Measurements from ENCODE around the gene DMBT1.

The DMBT1 gene

DNA sequence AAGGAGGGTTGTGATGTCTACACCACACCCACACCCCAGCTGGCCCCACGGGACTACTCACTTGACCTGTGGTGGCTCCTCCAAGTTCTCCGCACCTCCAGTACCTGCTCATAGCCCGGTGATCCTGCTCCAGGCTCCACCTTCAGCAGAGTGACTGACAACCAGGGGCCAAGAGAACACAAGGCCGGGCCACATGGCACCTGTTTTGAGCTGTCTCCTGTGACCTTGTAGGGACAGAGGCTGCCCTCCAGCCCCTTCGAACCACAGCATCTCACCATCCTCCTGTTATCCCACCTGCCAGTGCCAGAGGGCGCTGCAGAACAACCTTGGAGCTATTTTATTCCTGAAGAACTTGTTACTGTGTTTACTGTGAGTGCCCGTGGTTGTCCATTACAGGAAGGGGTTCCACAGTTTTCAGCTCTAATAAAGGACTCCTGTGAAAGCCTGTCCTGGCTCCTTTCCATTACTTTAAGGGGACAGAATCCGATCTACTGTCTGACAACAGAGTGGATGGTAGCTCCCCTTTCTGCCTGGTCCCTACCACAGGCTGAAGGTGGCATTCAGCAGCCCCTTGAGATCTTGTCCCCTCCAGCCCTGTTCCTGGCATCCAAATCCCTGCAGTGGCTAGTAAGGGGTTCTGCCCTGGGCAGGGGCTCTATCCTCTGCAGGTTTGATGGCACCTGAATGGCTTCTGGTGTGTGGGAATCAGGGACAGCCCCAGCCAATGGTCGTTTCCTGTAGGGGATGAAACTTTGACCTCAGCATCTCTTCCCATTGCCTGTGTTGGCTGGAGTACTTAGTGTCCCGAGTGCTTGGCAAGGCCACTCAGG lies 88.3 kb downstream of the DMBT1 start:
- DNase-seq, result no peak

GRCh38 chr10:122649903-122650302 lies 89.3 kb downstream of the DMBT1 start:
- no peak for DNase-seq

GRCh38 chr10:122650331-122650730 lies 89.8 kb downstream of the DMBT1 start:
- DNase-seq, result no peak

DNA sequence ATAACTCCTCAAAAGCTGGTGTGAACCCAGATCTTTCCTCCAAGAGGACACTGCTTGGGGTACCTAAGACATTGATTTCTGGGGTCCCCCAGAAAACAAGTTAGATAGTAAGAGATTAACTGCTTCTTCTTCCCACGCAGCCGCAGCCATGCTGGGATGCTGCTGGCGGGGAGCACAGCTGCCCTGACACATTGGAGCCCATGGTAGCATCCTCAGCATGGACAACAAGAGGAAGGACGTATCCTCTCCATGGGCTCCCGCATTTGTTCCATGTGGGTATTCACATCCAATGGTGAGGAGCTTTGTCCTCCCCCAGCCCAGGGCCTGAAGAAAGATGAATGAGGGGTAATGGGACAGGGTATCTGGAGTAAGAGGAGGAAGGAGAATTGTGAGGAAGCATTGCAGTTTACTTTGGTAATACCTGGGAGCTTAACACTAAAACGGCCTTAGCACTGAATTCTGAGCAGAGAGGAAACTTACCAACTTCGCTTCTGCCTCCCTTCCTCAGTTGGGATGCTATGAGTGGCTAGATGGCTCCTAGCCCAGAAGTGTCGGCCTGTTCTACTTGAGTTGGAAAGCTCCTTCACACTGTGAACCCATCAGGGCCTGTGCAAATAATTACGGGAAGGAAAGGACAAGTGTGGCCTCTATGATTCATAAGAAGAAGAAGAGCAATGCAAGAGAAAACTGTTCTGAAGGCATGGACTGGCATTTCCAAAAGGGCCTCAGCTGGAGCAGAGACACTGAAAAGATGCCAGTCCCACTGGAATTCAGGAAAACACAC lies 95.2 kb downstream of the DMBT1 start:
- no peak for DNase-seq

DNA sequence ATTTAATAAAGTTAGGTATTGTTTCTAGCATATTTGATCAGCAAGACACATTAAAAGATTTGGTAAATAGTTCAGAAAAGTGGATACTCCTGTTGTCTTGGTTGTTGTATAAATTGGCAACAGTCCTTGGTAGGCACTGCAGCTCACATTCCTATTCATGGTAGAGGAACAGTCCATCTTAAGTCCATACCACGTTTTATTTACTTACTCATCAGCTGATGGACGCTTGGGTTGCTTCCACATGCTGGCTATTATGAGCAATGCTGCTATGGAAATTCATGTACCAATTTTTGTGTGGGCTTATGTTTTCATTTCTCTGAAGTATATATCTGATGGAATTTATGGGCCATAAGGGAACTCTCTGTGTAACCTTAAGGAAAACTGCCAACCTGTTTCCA lies 95.8 kb downstream of the DMBT1 start:
- no peak for DNase-seq

DNA sequence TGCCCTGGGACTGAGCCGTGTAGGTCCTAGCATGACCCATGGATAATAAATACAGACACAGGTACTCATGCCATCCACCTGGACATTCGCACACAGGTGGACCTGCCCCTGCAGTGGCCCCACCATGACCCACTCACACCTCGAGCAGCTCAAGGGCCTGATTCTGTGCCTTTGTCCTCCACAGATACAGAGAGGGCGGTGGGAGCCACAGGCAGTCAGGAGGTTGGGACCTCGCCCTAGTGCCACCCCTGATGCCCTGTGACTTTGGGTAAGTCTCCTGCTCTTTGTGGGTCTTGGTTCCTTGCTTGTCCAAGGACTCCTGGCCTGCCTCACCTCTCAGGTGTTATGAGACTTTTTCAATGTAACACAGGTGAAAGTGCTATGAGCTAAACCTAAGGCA lies 96.2 kb downstream of the DMBT1 start:
- no peak for DNase-seq

- DNase-seq, result no peak
These were observed 96.7 kb downstream of the DMBT1 start for GRCh38 chr10:122657255-122657654.

DNA sequence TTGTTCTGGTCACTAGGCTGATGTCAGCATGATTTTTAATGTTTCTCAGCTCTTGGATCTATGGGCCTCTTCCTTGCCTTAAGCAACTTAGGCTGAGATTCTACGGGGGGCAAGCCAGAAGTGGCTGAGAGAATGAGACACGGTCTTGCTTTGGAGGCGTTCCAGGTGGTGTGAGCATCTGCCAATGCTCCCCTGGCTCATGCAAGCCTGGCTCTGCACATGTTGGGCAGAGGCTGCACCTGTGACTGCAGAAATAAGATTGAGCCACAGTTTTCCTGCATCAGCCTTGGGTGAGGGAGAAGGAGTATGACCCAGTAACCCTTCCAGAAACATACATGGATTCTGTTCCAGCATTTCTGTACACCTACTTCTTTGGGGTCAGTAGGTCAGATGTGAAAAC lies 97.2 kb downstream of the DMBT1 start:
- DNase-seq, result no peak

DNA sequence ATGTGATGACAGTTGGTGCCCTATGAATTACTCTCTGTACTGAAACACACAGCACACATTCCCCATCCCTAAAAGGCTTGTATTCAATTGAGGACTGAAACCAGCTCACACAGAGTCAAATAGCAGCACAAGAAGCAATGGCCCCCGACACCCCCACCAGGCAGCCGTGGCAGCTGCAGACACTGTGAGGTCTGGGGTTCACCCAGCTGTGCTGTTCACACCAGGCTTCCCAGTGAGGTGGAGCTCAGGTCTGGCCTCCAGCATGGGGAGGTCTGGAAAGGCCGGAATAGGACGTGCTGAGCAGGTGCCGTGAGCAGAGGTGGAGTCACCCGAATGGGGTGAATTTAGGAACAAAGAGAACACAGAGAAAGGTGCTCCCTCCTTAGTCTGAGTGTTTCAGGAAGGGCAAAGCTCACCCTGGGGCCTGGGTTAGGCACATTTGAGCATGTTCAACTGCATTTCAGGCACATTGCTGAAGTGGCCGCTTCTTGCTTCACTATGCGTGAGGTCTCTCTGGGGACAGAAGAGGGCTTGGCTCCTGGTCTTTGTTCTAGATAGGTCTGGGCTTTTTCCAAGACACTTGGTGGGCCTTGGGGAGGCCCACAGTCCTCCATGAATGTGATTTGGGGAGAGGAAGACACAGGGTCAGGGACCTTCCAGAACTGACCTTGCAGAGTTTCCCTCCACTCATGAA lies 97.9 kb downstream of the DMBT1 start:
- DNase-seq, result no peak

DNA sequence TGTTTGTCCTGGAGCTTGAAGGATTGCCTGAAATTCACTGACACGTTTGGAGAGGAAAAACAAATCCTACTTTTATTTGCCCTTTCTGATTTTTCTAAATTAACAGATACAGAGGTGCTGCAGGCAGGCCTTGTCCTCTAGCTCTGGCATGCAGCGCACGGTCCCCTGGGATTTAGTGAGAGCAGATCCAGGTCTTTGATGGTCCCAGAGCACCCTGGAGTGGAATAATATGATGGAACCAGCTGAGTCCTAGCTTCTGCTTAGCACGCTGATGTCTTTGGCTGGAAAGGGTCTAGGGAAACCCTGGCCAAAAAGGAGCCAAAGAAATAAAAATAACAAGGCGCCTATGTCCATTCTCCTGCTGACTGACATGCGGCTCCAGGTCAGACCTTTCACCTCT lies 98.6 kb downstream of the DMBT1 start:
- DNase-seq, result no peak

- DNase-seq, result no peak
These were observed 99.1 kb downstream of the DMBT1 start for GRCh38 chr10:122659651-122660050.

- no peak for DNase-seq
These were observed 100.1 kb downstream of the DMBT1 start for GRCh38 chr10:122660696-122661095.

DNA sequence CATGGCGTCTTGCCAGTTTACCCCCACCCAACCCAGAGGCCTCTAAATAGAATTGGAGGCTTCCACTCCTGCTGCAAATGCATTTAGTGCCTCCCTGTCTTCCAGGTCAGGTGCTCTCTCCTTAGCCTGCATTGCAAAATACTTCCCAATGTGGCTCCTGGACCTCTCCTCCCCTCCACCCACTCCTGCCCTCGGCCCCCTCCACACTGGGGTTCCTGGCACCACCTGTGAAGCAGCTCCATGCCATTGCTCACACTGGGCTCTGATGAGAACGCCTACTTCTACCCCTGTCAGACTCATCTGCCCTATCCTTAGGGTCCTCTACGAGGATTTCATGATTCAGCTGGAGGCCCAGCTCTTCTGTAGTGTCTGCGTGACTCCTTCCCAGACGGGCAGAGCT lies 101.7 kb downstream of the DMBT1 start:
- DNase-seq, result no peak

DNA sequence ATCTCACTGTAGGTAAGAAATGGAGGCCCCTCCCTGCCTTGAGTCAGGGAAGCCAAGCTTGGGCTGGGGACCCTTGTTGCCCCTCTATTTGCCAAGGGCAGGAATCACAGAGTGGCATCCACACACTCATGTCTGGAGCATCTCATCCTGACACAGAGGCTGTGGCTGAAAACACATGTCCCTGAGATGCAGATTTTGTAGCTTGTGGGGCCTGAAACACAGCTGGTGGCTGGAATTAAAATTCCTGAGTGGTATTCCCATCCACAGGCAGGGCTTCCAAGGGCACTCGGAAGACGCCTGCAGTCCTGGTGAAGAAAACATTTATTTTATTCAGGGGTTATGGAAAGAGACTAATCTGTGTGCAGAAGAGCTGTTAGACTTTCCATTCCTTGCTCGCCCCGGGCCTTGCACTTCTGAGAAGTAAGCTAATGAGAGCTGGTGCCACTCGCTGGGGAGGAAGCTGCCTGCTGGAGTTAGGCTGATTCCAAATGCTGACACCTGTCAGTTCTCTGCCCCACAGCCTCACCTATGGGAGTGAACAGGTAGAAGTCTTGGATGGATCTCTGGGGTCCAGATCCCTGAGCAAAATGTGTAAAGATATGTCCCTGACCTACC lies 103.1 kb downstream of the DMBT1 start:
- no peak for DNase-seq

- no peak for DNase-seq
These were observed 103.9 kb downstream of the DMBT1 start for GRCh38 chr10:122664501-122664900.

- no peak for DNase-seq
These were observed 104.8 kb downstream of the DMBT1 start for GRCh38 chr10:122665329-122665860.

- no peak for DNase-seq
These were observed 105.4 kb downstream of the DMBT1 start for GRCh38 chr10:122665946-122666345.

DNA sequence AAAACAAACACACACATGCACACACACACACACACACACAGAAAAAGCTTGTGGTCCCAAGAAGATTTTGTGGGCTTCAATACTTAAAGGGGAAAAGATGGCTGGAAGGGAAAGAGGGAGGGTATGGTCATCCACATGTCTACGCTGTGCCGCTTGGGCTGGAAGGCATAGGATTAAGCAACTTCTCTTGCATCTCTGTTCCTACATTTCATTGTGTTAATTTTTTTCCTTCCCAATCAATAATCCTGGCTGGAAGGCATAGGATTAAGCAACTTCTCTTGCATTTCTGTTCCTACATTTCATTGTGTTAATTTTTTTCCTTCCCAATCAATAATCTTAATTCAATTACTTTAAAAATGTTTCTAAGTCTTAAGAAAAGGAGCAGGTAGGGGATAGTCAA lies 108.5 kb downstream of the DMBT1 start:
- DNase-seq, result no peak

DNA sequence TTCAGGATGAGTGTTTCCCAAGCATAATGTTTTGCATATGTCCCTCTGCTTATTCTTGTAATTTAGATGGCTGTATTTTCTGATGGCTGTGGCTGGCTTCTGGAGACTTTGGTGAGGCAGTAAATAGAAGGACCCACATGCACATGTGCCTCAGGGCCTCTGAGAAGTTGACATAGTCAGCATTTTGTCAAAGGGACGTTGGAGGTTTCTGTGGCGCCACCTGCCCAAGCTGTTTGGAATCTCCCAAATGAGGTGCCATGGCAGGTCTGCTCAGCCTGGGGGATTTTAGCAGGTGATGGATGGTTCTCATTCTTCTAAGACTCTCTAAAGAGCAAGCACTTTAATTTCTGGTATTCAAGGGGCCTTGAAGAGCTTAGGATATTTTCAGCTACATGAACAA lies 109.3 kb downstream of the DMBT1 start:
- DNase-seq, result no peak

DNA sequence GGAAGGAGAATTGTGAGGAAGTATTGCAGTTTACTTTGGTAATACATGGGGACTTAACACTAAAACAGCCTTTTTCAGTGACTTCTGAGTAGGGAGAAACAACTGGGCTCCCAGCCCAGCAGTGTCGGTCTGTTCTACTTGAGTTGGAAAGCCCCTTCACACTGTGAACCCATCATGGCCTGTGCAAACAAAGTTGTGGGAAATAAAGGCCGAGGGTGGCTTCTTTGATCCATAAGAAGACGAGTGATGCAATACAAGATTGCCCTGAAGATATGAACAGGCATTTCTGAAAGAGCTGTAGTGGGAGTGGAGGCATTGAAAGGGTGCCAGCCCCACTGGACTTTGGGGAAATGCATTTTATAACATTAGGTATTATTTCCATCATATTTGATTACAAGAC lies 110.8 kb downstream of the DMBT1 start:
- no peak for DNase-seq

- DNase-seq, result no peak
These were observed 112.1 kb downstream of the DMBT1 start for GRCh38 chr10:122672655-122673054.

DNA sequence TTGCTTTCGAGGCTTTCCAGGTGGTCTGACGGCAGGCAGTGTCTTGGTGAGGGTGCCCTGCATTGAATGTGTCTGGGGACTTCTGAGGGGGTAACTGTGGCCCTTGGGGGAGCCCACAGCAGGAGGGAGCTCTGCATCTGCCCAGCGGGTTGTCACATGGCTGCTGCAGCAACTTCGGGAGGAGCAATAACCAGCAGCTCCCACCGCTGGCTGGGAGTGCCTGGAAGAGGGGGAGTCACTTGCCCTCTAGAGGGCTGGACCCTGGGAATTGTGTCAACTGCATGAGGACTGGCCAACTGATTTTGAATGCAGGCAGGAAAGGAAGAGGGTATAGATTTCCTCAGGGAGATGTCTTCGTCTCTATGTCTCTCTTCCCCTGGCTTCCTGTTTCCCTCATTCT lies 112.7 kb downstream of the DMBT1 start:
- no peak for DNase-seq

GRCh38 chr10:122673731-122674130 lies 113.2 kb downstream of the DMBT1 start:
- DNase-seq, result no peak
